ENCODE measurements around the gene ASIC5. TPM values are rescaled to one million over a fixed set of nuclear protein-coding genes. Genes with fewer than 3 reads are reported as not detected.

The ASIC5 gene
- total and polyA plus RNA-seq, 2 of the 4 experiments (the other 2 are of a cell fraction): not detected

DNA sequence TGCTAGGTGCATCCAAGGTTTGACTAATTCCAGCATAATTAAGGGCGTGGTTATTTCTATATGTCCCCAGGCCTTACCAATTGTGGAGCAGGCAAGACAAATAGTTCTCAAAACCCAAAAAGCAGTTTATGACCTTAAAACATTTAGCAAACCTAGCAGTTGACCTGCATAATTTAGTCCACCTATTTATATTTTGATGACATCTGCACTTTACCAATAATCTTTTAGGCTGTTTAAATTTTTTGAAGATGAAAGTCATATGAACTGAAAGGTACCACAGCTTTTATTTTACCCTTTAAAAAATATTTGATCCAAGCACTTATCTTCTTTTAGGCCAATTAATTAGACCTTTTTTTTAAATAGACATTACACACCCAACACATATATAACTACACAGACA is 9.8 kb upstream of the ASIC5 start:
- Histone ChIP-seq H2AK5ac (ENCODE audit: low read depth, low read length) (no peak overlapping the region), H3K18ac (ENCODE audit: low read depth, low read length) (no peak overlapping the region), H2BK5ac (ENCODE audit: low read depth, low read length, poor library complexity, severe bottlenecking) (no peak overlapping the region), H2AK9ac (replicated peaks; ENCODE audit: low read depth, low read length, poor library complexity) (no peak overlapping the region), H3K56ac (ENCODE audit: extremely low read depth, insufficient read depth, low read length) (no peak overlapping the region), H3K9me1 (ENCODE audit: insufficient read depth, low read length) (no peaks in the 10 kb centered on the region), H4K91ac (ENCODE audit: insufficient read depth, low read depth, low read length) (no peak overlapping the region), H3K27me3 (ENCODE audit: control insufficient read depth, insufficient read depth, low read length) (no peaks in the 10 kb centered on the region), H3K4ac (ENCODE audit: low read depth, low read length) (no peak overlapping the region), H3K14ac (replicated peaks; ENCODE audit: low read depth, low read length) (no peak overlapping the region), H3K27ac (ENCODE audit: insufficient read depth, low read length) (no peak overlapping the region), H4K20me1 (ENCODE audit: insufficient read depth, low read length) (no peaks in the 10 kb centered on the region), H4K8ac (ENCODE audit: low read depth in 2 of 2, low read length in 2 of 2) (no peak overlapping the region), H3K9ac (ENCODE audit: low read depth, low read length) (no peak overlapping the region), H3K79me1 (ENCODE audit: low read depth in 1 of 2, low read length in 2 of 2) (no peaks in the 10 kb centered on the region), H4K5ac (ENCODE audit: low read depth, low read length) (no peak overlapping the region), H3K9me3 (ENCODE audit: control insufficient read depth, insufficient read depth, low read length) (no peaks in the 10 kb centered on the region), H3K23ac (ENCODE audit: low read depth, low read length) (no peak overlapping the region), H3K4me2 (ENCODE audit: low read depth, low read length) (no peak overlapping the region), H3K4me3 (ENCODE audit: insufficient read depth, low read depth, low read length) (no peak overlapping the region), H2BK15ac (ENCODE audit: low read depth, low read length) (no peak overlapping the region), H3K4me1 (ENCODE audit: control insufficient read depth, insufficient read depth, low read length) (no peaks in the 10 kb centered on the region), H2BK120ac (ENCODE audit: low read depth, low read length) (no peak overlapping the region), H2BK20ac (ENCODE audit: low read depth, low read length) (no peak overlapping the region), H3K36me3 (ENCODE audit: control insufficient read depth, insufficient read depth, low read length) (no peaks in the 10 kb centered on the region), H2AFZ (replicated peaks; ENCODE audit: low read length, poor library complexity) (no peak overlapping the region)
- dilution Hi-C loops (cut with HindIII; ENCODE audit: low sequenced_read_pairs, unreplicated experiment) (no loop called here), intact Hi-C loops (cut with micrococcal nuclease) (no loop called here), in situ Hi-C loops (cut with MboI; ENCODE audit: low sequenced_read_pairs) (no loop called here)
- ATAC-seq (ENCODE audit: low read depth) (no peak), DNase-seq (no peak)
- BruUV-seq (replicated peaks): no TSS peak
- ChIA-PET CTCF (no interaction called here), POLR2A (ENCODE audit: unreplicated experiment) (no interaction called here)
- TF ChIP-seq POLR2A (IDR thresholded peaks at IDR 0.05; ENCODE audit: low read depth, low read length) (no peak), MAFK (IDR thresholded peaks at IDR 0.05; ENCODE audit: low read depth, low read length) (peak; percentile 57; the same call in 1 of the 2 replicates)
- WGBS, 2 experiments (ENCODE audit: extremely low coverage in 2 of 2, insufficient read length in 1 of 2): no CpG with 5 or more reads among the region's 1 CpG
